ENCODE results near the gene GOLGB1.

GOLGB1 gene

DNA sequence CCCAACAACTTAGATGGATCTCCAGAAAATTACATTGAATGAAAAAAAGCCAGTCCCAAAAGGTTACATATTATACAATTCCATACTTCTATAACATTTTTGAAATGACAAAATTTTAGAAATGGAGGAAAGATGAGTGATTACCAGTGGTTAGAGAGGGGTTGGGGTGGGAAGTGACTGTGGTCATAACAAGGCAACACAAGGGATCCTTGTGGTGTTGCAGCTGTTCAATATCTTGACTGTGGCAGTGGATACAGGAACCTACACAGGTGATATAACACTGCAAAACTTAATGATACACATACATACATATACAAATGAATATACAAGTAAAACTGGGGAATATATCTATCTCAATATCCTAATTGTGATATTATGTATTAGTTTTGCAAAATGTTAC is 9.6 kb downstream of the GOLGB1 start:
- peaks cover 6% of the 10 kb centered on the region for H3K36me3 ChIP-seq (ENCODE audit: insufficient read depth, low read length)
- H3K9ac ChIP-seq (ENCODE audit: low read length) = no peak overlapping the region
- no peak overlapping the region for H3K4me3 ChIP-seq (ENCODE audit: low read depth in 1 of 2, low read length in 2 of 2)
- H3K27ac ChIP-seq (ENCODE audit: low read depth, low read length) = no peak overlapping the region
- H3K4me1 ChIP-seq (ENCODE audit: insufficient read depth, low read length) = no peaks in the 10 kb centered on the region
- no peaks in the 10 kb centered on the region for H3K9me3 ChIP-seq (ENCODE audit: low read length)
- no peaks in the 10 kb centered on the region for H3K27me3 ChIP-seq (ENCODE audit: control insufficient read depth in 1 of 2, insufficient read depth in 2 of 2, low read length in 2 of 2)

DNA sequence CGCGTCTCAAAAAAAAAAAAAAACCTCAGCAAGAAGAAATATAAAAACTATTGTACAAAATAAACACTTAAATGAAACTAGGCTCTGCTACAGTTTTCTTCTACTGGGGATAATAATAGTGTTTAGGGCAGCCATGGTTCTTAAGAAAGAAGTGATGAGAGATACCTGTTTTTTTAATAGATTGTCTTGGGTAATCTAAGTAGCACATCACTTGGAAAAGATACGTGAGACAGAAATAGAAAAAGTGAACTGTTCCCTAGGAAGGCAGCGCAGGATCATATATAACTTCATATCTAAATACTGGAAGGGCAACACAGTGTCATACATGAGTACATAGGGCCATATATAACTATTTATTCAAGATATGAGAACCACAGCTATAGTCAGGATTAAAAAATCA is 11.9 kb downstream of the GOLGB1 start:
- H3K27me3 ChIP-seq (ENCODE audit: control insufficient read depth in 1 of 2, insufficient read depth in 2 of 2, low read length in 2 of 2) = no peaks in the 10 kb centered on the region
- H3K4me1 ChIP-seq (ENCODE audit: insufficient read depth, low read length) = no peaks in the 10 kb centered on the region
- H3K27ac ChIP-seq (ENCODE audit: low read depth, low read length) = no peak overlapping the region
- H3K4me3 ChIP-seq (ENCODE audit: low read depth in 1 of 2, low read length in 2 of 2) = no peak overlapping the region
- H3K9me3 ChIP-seq (ENCODE audit: low read length) = no peaks in the 10 kb centered on the region
- H3K9ac ChIP-seq (ENCODE audit: low read length) = no peak overlapping the region
- H3K36me3 ChIP-seq (ENCODE audit: insufficient read depth, low read length) = peaks cover 6% of the 10 kb centered on the region

DNA sequence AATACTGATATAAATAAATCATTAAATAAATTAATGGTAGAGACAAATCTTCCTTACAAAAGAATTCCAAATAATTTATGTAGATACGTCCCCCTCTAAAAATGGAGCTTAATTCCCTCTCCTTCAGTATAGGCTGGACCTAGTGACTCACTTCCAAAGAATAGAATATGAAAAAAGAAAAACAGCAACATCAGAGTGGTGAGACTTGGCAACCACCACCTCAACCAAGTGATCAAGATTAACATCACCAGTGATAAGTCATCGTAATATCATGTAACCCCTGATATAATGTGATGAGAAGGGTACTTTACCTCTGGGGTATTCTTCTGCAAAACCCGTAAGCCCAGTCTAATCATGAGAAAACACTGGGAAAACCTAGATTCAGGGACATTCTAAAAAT is 13.4 kb downstream of the GOLGB1 start:
- H3K9ac ChIP-seq (ENCODE audit: low read length) = no peak overlapping the region
- no peaks in the 10 kb centered on the region for H3K9me3 ChIP-seq (ENCODE audit: low read length)
- H3K36me3 ChIP-seq (ENCODE audit: insufficient read depth, low read length) = peaks cover 6% of the 10 kb centered on the region

DNA sequence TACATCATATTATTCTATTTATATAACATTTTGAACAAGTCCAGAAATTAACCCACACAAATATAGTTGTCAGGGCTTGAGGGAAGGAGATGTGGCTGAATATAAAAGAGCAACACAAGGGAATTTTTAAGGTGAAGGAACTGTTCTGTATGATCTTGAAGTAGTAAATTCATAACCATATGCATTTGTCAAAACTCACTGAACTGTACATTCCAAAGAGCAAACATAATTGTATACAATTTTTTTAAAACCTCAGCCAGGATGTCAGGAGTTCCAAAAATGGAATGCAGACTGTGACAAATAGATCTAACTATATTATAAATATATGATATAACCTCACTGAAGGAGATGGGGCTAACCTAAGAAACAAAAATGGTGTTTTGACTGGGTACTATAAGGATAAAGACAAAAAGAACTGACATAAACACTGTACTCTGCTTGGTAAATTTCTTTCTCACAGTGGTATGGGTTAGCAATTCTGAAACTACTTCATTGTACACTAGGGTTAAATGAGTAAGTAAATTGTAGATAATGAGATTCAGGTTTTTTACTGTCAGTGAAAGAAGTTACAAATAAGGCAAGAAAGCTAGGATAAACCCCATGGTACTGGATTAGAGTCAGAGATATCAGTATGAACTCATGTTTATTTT is 14.4 kb downstream of the GOLGB1 start:
- H3K9me3 ChIP-seq (ENCODE audit: low read length) = no peaks in the 10 kb centered on the region
- H3K36me3 ChIP-seq (ENCODE audit: insufficient read depth, low read length) = peaks cover 6% of the 10 kb centered on the region
- H3K9ac ChIP-seq (ENCODE audit: low read length) = no peak overlapping the region
- H3K4me3 ChIP-seq (ENCODE audit: low read depth in 1 of 2, low read length in 2 of 2) = no peak overlapping the region
- H3K27me3 ChIP-seq (ENCODE audit: control insufficient read depth in 1 of 2, insufficient read depth in 2 of 2, low read length in 2 of 2) = no peaks in the 10 kb centered on the region
- no peak overlapping the region for H3K27ac ChIP-seq (ENCODE audit: low read depth, low read length)
- no peaks in the 10 kb centered on the region for H3K4me1 ChIP-seq (ENCODE audit: insufficient read depth, low read length)

More for the DNA sequence above, 13.4 kb downstream of the GOLGB1 start:
- Histone ChIP-seq H3K27ac (ENCODE audit: low read depth, low read length) (no peak overlapping the region), H3K4me3 (ENCODE audit: low read depth in 1 of 2, low read length in 2 of 2) (no peak overlapping the region), H3K4me1 (ENCODE audit: insufficient read depth, low read length) (no peaks in the 10 kb centered on the region), H3K27me3 (ENCODE audit: control insufficient read depth in 1 of 2, insufficient read depth in 2 of 2, low read length in 2 of 2) (no peaks in the 10 kb centered on the region)

DNA sequence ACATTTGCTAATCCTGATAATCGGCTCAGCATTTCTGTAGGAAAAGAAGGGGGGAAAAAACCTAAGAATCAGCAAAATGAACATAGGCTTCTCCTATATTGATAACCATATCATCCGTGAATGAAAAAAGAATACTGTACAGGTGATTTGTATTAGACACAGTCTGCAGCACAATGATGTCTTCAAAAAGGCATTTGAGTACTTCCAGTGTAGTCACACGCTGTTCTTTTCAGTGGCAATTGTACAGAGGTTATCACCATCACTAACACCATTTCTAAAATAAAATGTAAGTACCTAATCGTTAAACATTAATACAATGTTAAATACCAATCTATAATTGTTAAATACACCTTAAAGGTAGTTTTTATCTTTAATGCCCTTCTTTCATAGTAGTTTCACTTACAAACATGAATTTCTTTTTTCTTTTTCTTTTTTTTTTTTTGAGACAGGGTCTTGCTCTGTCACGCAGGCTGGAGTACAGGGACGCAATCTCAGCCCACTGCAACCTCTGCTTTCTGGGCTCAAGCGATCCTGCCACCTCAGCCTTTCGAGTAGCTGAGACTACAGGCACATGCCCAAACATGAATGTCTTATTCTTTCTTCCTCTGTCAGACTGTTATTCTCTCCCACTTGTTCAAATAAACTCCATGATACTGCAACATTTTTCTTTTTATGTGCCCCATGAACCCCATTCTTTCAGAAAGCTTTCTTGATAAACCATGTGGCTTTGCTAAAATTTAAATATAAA is 18.4 kb downstream of the GOLGB1 start:
- Histone ChIP-seq H3K4me1 (ENCODE audit: insufficient read depth, low read length) (no peaks in the 10 kb centered on the region), H3K27me3 (ENCODE audit: control insufficient read depth in 1 of 2, insufficient read depth in 2 of 2, low read length in 2 of 2) (no peaks in the 10 kb centered on the region), H3K9ac (ENCODE audit: low read length) (no peak overlapping the region), H3K36me3 (ENCODE audit: insufficient read depth, low read length) (peaks cover 13% of the 10 kb centered on the region), H3K9me3 (ENCODE audit: low read length) (no peaks in the 10 kb centered on the region), H3K27ac (ENCODE audit: low read depth, low read length) (no peak overlapping the region), H3K4me3 (ENCODE audit: low read depth in 1 of 2, low read length in 2 of 2) (no peak overlapping the region)

DNA sequence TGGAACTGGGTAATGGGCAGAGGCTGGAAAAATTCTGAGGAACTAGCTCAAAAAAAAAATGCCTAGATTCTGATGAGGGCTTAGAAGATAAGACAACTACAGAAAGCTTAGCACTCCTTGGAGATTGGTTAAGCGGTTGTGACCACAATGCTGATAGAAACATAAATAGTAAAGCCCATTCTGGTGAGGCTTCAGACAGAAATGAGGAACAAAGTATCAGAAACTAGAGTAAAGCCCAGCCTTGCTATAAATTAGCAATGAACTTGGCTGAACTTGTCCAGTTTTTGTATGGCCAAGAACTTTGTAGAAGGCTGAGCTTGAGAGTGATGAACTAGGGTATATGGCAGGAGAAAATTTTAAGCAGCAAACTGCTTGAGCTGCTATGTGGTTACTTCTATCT is 25.4 kb downstream of the GOLGB1 start:
- H3K9me3 ChIP-seq (ENCODE audit: low read length) = no peaks in the 10 kb centered on the region
- no peaks in the 10 kb centered on the region for H3K27me3 ChIP-seq (ENCODE audit: control insufficient read depth in 1 of 2, insufficient read depth in 2 of 2, low read length in 2 of 2)
- no peaks in the 10 kb centered on the region for H3K4me1 ChIP-seq (ENCODE audit: insufficient read depth, low read length)
- H3K36me3 ChIP-seq (ENCODE audit: insufficient read depth, low read length) = peaks cover 63% of the 10 kb centered on the region
- no peak overlapping the region for H3K27ac ChIP-seq (ENCODE audit: low read depth, low read length)
- no peak overlapping the region for H3K4me3 ChIP-seq (ENCODE audit: low read depth in 1 of 2, low read length in 2 of 2)
- no peak overlapping the region for H3K9ac ChIP-seq (ENCODE audit: low read length)

DNA sequence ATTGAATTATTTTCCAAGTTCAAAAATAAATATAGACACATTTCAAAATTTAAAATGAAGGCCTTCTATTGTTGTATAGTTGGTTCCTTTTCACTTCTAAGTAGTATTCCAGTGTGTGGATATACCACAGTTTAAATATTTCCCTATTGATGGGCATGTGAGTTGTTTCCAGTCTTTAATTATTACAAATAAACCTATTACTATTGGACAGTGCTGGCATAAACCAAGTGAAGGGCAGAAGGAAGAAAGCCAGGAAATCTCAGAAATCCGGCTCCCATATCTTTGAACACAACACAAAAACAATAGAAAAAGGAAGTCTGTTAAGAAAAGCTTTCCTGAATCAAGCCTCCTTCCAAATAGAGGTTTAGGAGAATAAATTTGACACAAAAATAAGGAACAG is 26.1 kb downstream of the GOLGB1 start:
- Histone ChIP-seq H3K9me3 (ENCODE audit: low read length) (no peaks in the 10 kb centered on the region), H3K27me3 (ENCODE audit: control insufficient read depth in 1 of 2, insufficient read depth in 2 of 2, low read length in 2 of 2) (no peaks in the 10 kb centered on the region), H3K4me1 (ENCODE audit: insufficient read depth, low read length) (no peaks in the 10 kb centered on the region), H3K9ac (ENCODE audit: low read length) (no peak overlapping the region), H3K36me3 (ENCODE audit: insufficient read depth, low read length) (peaks cover 61% of the 10 kb centered on the region), H3K27ac (ENCODE audit: low read depth, low read length) (no peak overlapping the region), H3K4me3 (ENCODE audit: low read depth in 1 of 2, low read length in 2 of 2) (no peak overlapping the region)

DNA sequence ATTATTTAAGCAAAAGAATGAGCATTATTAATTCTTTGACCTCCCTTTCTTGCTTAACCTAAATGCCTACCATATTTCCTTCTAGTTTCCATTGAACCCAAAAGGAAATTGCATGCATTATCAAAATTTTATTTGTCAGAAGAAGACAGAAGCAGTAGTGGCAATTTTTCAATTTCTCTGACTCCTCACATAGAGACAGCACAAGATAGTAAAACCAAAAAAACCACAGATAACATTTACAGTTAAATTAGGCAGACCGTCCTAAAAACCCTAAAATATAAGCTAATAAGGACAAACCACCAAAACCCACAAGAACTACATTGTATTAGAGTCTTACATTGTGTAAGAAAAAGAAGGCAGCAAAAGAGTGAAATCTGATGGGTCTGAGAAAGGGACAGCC is 27.1 kb downstream of the GOLGB1 start:
- Histone ChIP-seq H3K4me3 (ENCODE audit: low read depth in 1 of 2, low read length in 2 of 2) (no peak overlapping the region), H3K4me1 (ENCODE audit: insufficient read depth, low read length) (no peaks in the 10 kb centered on the region), H3K27me3 (ENCODE audit: control insufficient read depth in 1 of 2, insufficient read depth in 2 of 2, low read length in 2 of 2) (no peaks in the 10 kb centered on the region), H3K27ac (ENCODE audit: low read depth, low read length) (no peak overlapping the region), H3K9me3 (ENCODE audit: low read length) (no peaks in the 10 kb centered on the region), H3K36me3 (ENCODE audit: insufficient read depth, low read length) (peaks cover 65% of the 10 kb centered on the region), H3K9ac (ENCODE audit: low read length) (no peak overlapping the region)

DNA sequence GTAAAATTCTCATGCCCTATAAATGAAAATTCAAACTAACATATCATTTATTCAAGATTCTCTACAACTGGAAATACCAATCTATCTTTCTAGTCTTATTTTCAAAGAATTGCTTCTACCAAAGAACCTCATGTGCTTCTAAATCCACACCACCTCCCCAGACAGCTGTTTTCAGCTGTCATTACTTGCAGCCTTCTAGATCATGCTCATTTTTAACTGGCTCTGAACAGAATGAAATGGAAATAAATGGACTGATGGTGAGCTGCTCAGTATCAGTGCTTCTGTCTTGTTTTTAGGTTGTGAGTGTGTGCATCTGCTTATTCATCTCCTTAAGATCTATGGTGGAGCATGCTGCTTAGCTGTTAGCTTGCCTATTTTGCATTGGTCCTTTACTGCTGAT is 29.4 kb downstream of the GOLGB1 start:
- Histone ChIP-seq H3K36me3 (ENCODE audit: insufficient read depth, low read length) (peaks cover 70% of the 10 kb centered on the region), H3K27me3 (ENCODE audit: control insufficient read depth in 1 of 2, insufficient read depth in 2 of 2, low read length in 2 of 2) (no peaks in the 10 kb centered on the region), H3K9me3 (ENCODE audit: low read length) (no peaks in the 10 kb centered on the region), H3K4me1 (ENCODE audit: insufficient read depth, low read length) (no peaks in the 10 kb centered on the region), H3K27ac (ENCODE audit: low read depth, low read length) (no peak overlapping the region), H3K4me3 (ENCODE audit: low read depth in 1 of 2, low read length in 2 of 2) (no peak overlapping the region), H3K9ac (ENCODE audit: low read length) (no peak overlapping the region)

DNA sequence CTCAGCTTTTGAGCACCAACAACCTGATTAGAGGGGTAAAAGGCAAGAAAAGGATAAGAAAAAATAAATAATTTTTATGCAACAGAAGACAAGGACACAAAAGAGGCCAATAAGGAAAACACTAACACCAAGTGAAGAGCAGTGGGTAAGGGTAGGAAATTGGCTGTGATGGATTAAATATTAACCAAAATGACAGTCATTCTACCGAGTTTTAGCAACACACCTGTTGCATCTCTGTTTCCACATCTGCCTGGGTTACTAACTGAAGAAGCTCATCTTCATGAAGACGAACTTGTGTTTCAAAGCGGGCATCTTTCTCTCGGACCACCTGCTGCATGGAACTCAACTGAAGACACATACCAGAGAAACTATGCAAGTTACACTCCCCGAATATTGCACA is 30.1 kb downstream of the GOLGB1 start:
- Histone ChIP-seq H3K27ac (ENCODE audit: low read depth, low read length) (no peak overlapping the region), H3K9me3 (ENCODE audit: low read length) (no peaks in the 10 kb centered on the region), H3K4me1 (ENCODE audit: insufficient read depth, low read length) (no peaks in the 10 kb centered on the region), H3K4me3 (ENCODE audit: low read depth in 1 of 2, low read length in 2 of 2) (no peak overlapping the region), H3K27me3 (ENCODE audit: control insufficient read depth in 1 of 2, insufficient read depth in 2 of 2, low read length in 2 of 2) (no peaks in the 10 kb centered on the region), H3K36me3 (ENCODE audit: insufficient read depth, low read length) (peaks cover 69% of the 10 kb centered on the region), H3K9ac (ENCODE audit: low read length) (no peak overlapping the region)

DNA sequence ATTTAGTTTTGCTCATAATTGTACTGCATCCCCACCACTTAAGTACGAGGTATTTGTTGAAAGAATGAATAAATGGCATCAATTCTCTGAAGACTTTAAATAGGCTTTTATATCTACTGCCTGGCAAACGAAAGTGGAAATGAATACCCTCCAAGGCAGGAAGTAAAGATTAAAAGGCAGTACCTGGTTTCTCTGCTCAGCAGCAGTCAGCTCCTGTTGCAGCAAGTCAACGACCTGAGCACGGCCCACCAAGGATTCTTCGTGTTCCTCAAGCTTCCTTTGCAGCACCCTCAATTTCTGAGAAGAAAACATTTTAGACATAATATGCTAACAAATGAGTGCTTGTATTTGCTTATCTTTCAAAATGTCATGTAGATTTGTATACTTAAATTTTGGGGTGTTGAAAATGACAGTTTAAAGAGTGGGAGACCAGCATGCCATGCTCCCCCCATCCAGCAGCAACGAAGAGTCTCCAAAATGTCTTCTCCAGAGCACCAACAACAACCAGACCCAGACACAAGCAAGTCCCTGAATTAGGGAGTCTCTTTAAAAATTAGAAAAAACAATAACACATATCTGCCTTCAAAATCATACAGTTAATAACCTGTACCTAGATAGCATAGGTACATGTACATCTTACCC is 31.2 kb downstream of the GOLGB1 start:
- H3K36me3 ChIP-seq (ENCODE audit: insufficient read depth, low read length) = peaks cover 65% of the 10 kb centered on the region
- no peak overlapping the region for H3K4me3 ChIP-seq (ENCODE audit: low read depth in 1 of 2, low read length in 2 of 2)
- no peaks in the 10 kb centered on the region for H3K27me3 ChIP-seq (ENCODE audit: control insufficient read depth in 1 of 2, insufficient read depth in 2 of 2, low read length in 2 of 2)
- H3K27ac ChIP-seq (ENCODE audit: low read depth, low read length) = no peak overlapping the region
- H3K4me1 ChIP-seq (ENCODE audit: insufficient read depth, low read length) = no peaks in the 10 kb centered on the region
- no peaks in the 10 kb centered on the region for H3K9me3 ChIP-seq (ENCODE audit: low read length)
- no peak overlapping the region for H3K9ac ChIP-seq (ENCODE audit: low read length)

All from muscle layer of colon (tissue), 2 donors.